Peyer's patch (tissue), 4 donors: ENCODE measurements around the gene ANTXR1. TPM values are rescaled to one million over a fixed set of nuclear protein-coding genes. Genes with fewer than 3 reads are reported as not detected.

Experiments used
- DNase-seq, 3 donors: peaks; one replicate each; pipeline ENCODE4 v3.0.0-alpha.2; 2017 to 2019
- H3K27ac ChIP-seq, 4 donors: fragments of 200-600 bp; sonication (generic); one replicate each; pipeline ENCODE4 v1.5.1; 2016 to 2019
- H3K27me3 ChIP-seq, 2 donors: fragments of 200-600 bp; sonication (generic); one replicate each; pipeline ENCODE4 v1.5.1; 2019
- H3K36me3 ChIP-seq, 3 donors: fragments of 200-600 bp; sonication (generic); one replicate each; pipeline ENCODE4 v1.5.1; 2016 to 2019
- H3K4me1 ChIP-seq, 4 donors: fragments of 200-600 bp; sonication (generic); one replicate each; pipeline ENCODE4 v1.5.1; 2016 to 2019
- H3K4me3 ChIP-seq, 4 donors: fragments of 200-600 bp; sonication (generic); 1 replicate in 3 of 4; 2 replicates in 1 of 4; pipeline ENCODE4 v1.5.1; 2016 to 2019; ENCODE audit warnings: mild to moderate bottlenecking in 1 of 4
- H3K9me3 ChIP-seq, 4 donors: fragments of 200-600 bp; sonication (generic); one replicate each; pipeline ENCODE4 v1.5.1; 2016 to 2019; ENCODE audit warnings: mild to moderate bottlenecking in 1 of 4
- CTCF ChIP-seq, 6 experiments: fragments of 450-650 bp in 4 of 6; fragments of 200-600 bp in 2 of 6; sonication (generic) in 1 of 6; IDR thresholded peaks; one replicate each; pipeline ENCODE4 v1.5.1; 2017 to 2019; ENCODE audit warnings: antibody characterized with exemption in 6 of 6, mild to moderate bottlenecking in 3 of 6, moderate library complexity in 1 of 6
- POLR2A ChIP-seq, 2 donors: fragments of 450-650 bp; IDR thresholded peaks; one replicate each; pipeline ENCODE4 v1.5.1; 2017; ENCODE audit warnings: antibody characterized with exemption in 2 of 2, mild to moderate bottlenecking in 2 of 2, moderate library complexity in 2 of 2
- total RNA-seq, 4 donors: library from RNA; depleted of rRNA; stranded (reverse); fragments of >200 nt; gene quantifications; one replicate each; pipeline ENCODE4 v1.1.0, GENCODE V29; 2016

The ANTXR1 gene
- total RNA-seq, 4 donors from 2014 or later = 5.4 to 39.6 (median 25.0) TPM

GRCh38 chr2:69031466-69031865 is 18.5 kb downstream of the ANTXR1 start:
- Histone ChIP-seq H3K9me3 (no peaks in the 10 kb centered on the region), H3K27me3 (no peaks in the 10 kb centered on the region), H3K27ac (no peak overlapping the region), H3K36me3 (no peaks in the 10 kb centered on the region), H3K4me3 (no peak overlapping the region), H3K4me1 (no peaks in the 10 kb centered on the region)
- DNase-seq = no peak
- no peak for TF ChIP-seq CTCF (IDR thresholded peaks at IDR 0.05)
- no peak for TF ChIP-seq POLR2A (IDR thresholded peaks at IDR 0.05)

- Histone ChIP-seq H3K9me3 (no peaks in the 10 kb centered on the region), H3K27ac (no peak overlapping the region)
These were observed 19.4 kb downstream of the ANTXR1 start for GRCh38 chr2:69032336-69032735.

GRCh38 chr2:69033461-69034095 is 20.6 kb downstream of the ANTXR1 start:
- Histone ChIP-seq H3K9me3 (no peaks in the 10 kb centered on the region), H3K4me3 (no peak overlapping the region), H3K27ac (peak overlapping the region in 1 of 4 donors; percentile 39)

More at GRCh38 chr2:69032336-69032735, 19.4 kb downstream of the ANTXR1 start:
- H3K36me3 ChIP-seq = no peaks in the 10 kb centered on the region
- H3K4me3 ChIP-seq = no peak overlapping the region
- no peaks in the 10 kb centered on the region for H3K27me3 ChIP-seq
- no peak for DNase-seq
- TF ChIP-seq CTCF (IDR thresholded peaks at IDR 0.05) = no peak
- TF ChIP-seq POLR2A (IDR thresholded peaks at IDR 0.05) = no peak
- no peaks in the 10 kb centered on the region for H3K4me1 ChIP-seq

GRCh38 chr2:69034122-69034521 is 21.1 kb downstream of the ANTXR1 start:
- DNase-seq = no peak
- H3K9me3 ChIP-seq = no peaks in the 10 kb centered on the region
- TF ChIP-seq POLR2A (IDR thresholded peaks at IDR 0.05) = no peak
- TF ChIP-seq CTCF (IDR thresholded peaks at IDR 0.05) = no peak
- no peaks in the 10 kb centered on the region for H3K4me1 ChIP-seq
- no peaks in the 10 kb centered on the region for H3K27me3 ChIP-seq
- no peak overlapping the region for H3K27ac ChIP-seq
- no peaks in the 10 kb centered on the region for H3K36me3 ChIP-seq
- H3K4me3 ChIP-seq = no peak overlapping the region

More at GRCh38 chr2:69033461-69034095, 20.6 kb downstream of the ANTXR1 start:
- TF ChIP-seq POLR2A (IDR thresholded peaks at IDR 0.05) = no peak
- TF ChIP-seq CTCF (IDR thresholded peaks at IDR 0.05) = no peak
- H3K4me1 ChIP-seq = no peaks in the 10 kb centered on the region
- no peaks in the 10 kb centered on the region for H3K36me3 ChIP-seq
- no peaks in the 10 kb centered on the region for H3K27me3 ChIP-seq
- no peak for DNase-seq

GRCh38 chr2:69034845-69035244 is 21.9 kb downstream of the ANTXR1 start:
- Histone ChIP-seq H3K9me3 (no peaks in the 10 kb centered on the region), H3K4me3 (no peak overlapping the region), H3K27me3 (no peaks in the 10 kb centered on the region), H3K27ac (no peak overlapping the region), H3K36me3 (no peaks in the 10 kb centered on the region), H3K4me1 (no peaks in the 10 kb centered on the region)
- TF ChIP-seq CTCF (IDR thresholded peaks at IDR 0.05) (no peak), POLR2A (IDR thresholded peaks at IDR 0.05) (no peak)
- no peak for DNase-seq
